HepG2 (cell line): ENCODE measurements around the gene NR4A2. TPM values are rescaled to one million over a fixed set of nuclear protein-coding genes. Genes with fewer than 3 reads are reported as not detected.

Experiments used
- ARID2 ChIP-seq: sonication (generic); formaldehyde crosslinking; IDR thresholded peaks from 2 replicates; pipeline ENCODE4 v1.8.1; 2022; ENCODE audit warnings: mild to moderate bottlenecking, missing genetic modification reagents, borderline replicate concordance
- ATF7-NPFF ChIP-seq: sonication (generic); formaldehyde crosslinking; IDR thresholded peaks from 2 replicates; pipeline ENCODE4 v1.8.1; 2023; ENCODE audit warnings: mild to moderate bottlenecking, low read depth, missing genetic modification reagents, moderate library complexity
- CREB1 ChIP-seq, 2 experiments: fragments of 450-650 bp in 1 of 2; IDR thresholded peaks; 2 replicates each; pipeline ENCODE4 v1.6.1; 2016 to 2017; ENCODE audit warnings: control low read depth in 1 of 2, mild to moderate bottlenecking in 1 of 2, missing compliant biosample characterization in 1 of 2, missing genetic modification characterization in 1 of 2
- FOXK1 ChIP-seq: sonication (generic); formaldehyde crosslinking; IDR thresholded peaks from 2 replicates; pipeline ENCODE4 v1.4.0; 2020; ENCODE audit warnings: low read depth, missing genetic modification reagents, borderline replicate concordance
- GLI4 ChIP-seq: sonication (generic); formaldehyde crosslinking; IDR thresholded peaks from 2 replicates; pipeline ENCODE4 v1.5.1; 2020; ENCODE audit warnings: missing genetic modification reagents, mild to moderate bottlenecking, moderate library complexity, borderline replicate concordance
- GTF3A ChIP-seq: sonication (generic); formaldehyde crosslinking; conservative IDR thresholded peaks from 2 replicates; pipeline ENCODE4 v1.4.0; 2020; ENCODE audit warnings: mild to moderate bottlenecking, missing genetic modification reagents
- MBNL3 ChIP-seq: fragments of 250-450 bp; sonication (Bioruptor Pico); conservative IDR thresholded peaks from 2 replicates; pipeline ENCODE4 v1.8.0; 2022; ENCODE audit warnings: mild to moderate bottlenecking, inconsistent platforms
- RBFOX2 ChIP-seq: fragments of 200-400 bp; formaldehyde crosslinking; IDR thresholded peaks from 2 replicates; pipeline ENCODE4 v1.6.1; 2017; ENCODE audit warnings: low read depth, mild to moderate bottlenecking, low read length
- SOX13 ChIP-seq, 3 experiments: fragments of 450-650 bp in 1 of 3; sonication (generic) in 1 of 3; formaldehyde crosslinking in 1 of 3; IDR thresholded peaks in 2 of 3; conservative IDR thresholded peaks in 1 of 3; 2 replicates each; pipeline versions ENCODE4 v1.5.0 to v1.6.1; 2016 to 2020; ENCODE audit warnings: antibody characterized with exemption in 1 of 3, mild to moderate bottlenecking in 1 of 3, missing compliant biosample characterization in 1 of 3, missing genetic modification reagents in 1 of 3, moderate library complexity in 1 of 3
- polyA plus RNA-seq, 8 experiments: library from polyadenylated mRNA; depleted of rRNA in 3 of 8; stranded (reverse) in 7 of 8; unstranded in 1 of 8; fragments of >200 nt; fragmentation: Illumina TruSeq in 4 of 8; extraction: Trizol in 4 of 8; gene quantifications; 2 replicates each; pipeline versions ENCODE4 v1.2.1 to v1.2.3, GENCODE V29; 2011 to 2016; ENCODE audit warnings: low read depth in 4 of 8, missing spikeins in 1 of 8, mixed read lengths in 1 of 8; ENCODE audit not compliant: insufficient read depth in 1 of 8
- total RNA-seq, 5 experiments: library from RNA; depleted of rRNA; stranded (reverse); fragments of >200 nt; fragmentation: Illumina TruSeq; extraction: Trizol; gene quantifications; 2 replicates each; pipeline ENCODE4 v1.2.3, GENCODE V29; 2016; ENCODE audit warnings: low read depth in 1 of 5
- TF ChIP-seq, protein P1 (sequence below): sonication (generic); formaldehyde crosslinking; IDR thresholded peaks from 2 replicates; pipeline ENCODE4 v1.4.0; 2020; ENCODE audit warnings: low read depth, missing genetic modification reagents

The NR4A2 gene
- total and polyA plus RNA-seq, 2 of the 13 experiments (the other 11 are each of a cell fraction or from before 2014, with no cell fraction given): not detected

DNA sequence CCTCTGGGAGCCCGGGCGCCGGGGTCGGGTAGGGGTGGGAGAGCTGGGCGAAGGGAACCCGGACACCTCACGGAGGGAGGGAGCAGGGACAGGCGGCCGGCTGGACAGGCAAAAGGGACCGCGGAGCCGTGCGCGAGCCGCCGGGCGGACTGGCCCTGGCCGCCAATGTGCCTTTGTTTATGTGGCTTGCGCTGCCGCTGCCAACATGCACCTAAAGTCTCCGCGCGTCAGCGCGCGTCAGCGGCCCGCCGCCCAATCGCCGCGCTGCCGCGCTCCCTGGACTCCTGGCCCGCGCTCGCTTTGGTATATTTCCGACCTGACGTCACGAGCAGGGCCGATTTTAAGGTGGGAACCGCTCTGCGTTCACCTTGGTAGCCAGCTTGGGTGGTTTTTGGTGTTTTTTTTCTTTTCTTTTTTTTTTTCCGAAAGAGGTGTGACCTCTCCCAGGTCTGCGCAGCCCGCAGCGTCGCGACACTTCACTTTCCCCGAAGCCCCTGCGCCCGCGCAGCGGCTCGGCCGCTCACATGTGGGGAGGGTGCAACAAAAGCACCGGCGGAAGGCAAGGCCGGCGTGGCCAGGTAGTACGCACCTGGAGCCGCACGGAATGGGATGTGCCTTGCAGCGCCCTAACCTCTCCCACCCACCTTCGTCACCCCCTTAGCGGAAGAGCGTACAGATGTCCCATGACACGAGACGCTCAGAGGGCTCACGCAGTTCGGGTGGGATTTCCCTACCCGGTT lies at the start of gene NR4A2 (continued):
- TF ChIP-seq, protein P1, sequence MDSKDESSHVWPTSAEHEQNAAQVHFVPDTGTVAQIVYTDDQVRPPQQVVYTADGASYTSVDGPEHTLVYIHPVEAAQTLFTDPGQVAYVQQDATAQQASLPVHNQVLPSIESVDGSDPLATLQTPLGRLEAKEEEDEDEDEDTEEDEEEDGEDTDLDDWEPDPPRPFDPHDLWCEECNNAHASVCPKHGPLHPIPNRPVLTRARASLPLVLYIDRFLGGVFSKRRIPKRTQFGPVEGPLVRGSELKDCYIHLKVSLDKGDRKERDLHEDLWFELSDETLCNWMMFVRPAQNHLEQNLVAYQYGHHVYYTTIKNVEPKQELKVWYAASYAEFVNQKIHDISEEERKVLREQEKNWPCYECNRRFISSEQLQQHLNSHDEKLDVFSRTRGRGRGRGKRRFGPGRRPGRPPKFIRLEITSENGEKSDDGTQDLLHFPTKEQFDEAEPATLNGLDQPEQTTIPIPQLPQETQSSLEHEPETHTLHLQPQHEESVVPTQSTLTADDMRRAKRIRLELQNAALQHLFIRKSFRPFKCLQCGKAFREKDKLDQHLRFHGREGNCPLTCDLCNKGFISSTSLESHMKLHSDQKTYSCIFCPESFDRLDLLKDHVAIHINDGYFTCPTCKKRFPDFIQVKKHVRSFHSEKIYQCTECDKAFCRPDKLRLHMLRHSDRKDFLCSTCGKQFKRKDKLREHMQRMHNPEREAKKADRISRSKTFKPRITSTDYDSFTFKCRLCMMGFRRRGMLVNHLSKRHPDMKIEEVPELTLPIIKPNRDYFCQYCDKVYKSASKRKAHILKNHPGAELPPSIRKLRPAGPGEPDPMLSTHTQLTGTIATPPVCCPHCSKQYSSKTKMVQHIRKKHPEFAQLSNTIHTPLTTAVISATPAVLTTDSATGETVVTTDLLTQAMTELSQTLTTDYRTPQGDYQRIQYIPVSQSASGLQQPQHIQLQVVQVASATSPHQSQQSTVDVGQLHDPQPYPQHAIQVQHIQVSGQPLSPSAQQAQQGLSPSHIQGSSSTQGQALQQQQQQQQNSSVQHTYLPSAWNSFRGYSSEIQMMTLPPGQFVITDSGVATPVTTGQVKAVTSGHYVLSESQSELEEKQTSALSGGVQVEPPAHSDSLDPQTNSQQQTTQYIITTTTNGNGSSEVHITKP (CRISPR knock-in tag): no peak
- peak; percentile 38; the same call in 1 of the 2 replicates for TF ChIP-seq FOXK1
- peak; percentile 92 for TF ChIP-seq CREB1 (IDR thresholded peaks at IDR 0.05)
- TF ChIP-seq CREB1 (CRISPR knock-in tag; IDR thresholded peaks at IDR 0.05): peak; percentile 87
- no peak for TF ChIP-seq GLI4 (CRISPR knock-in tag)
- TF ChIP-seq GTF3A: no peak
- TF ChIP-seq RBFOX2: peak; percentile 62
- no peak for TF ChIP-seq SOX13 (IDR thresholded peaks at IDR 0.05)
- no peak for TF ChIP-seq SOX13 (CRISPR knock-in tag; conservative IDR thresholded peaks at IDR 0.05 in 1 of 2, IDR thresholded peaks at IDR 0.05 in 1 of 2)
- no peak; the same call in 1 of the 2 replicates for TF ChIP-seq ATF7-NPFF (CRISPR knock-in tag)
- TF ChIP-seq MBNL3 (CRISPR knock-in tag): no peak
- TF ChIP-seq ARID2 (CRISPR knock-in tag): no peak
